Panc1 (cell line): ENCODE measurements around the gene GLIPR1L1. TPM values are rescaled to one million over a fixed set of nuclear protein-coding genes. Genes with fewer than 3 reads are reported as not detected.

Experiments used
- ATAC-seq: fragments of 200-7000 bp; cut with Tn5 transposase; 2 replicates; pipeline ENCODE4 v1.9.1; 2020; ENCODE audit warnings: mild to moderate bottlenecking, moderate library complexity
- BruUV-seq: library from RNA; stranded (reverse); fragments of 400-500 nt; replicated peaks from 2 replicates; lab custom pipeline; 2021; lab: Mats Ljungman, UMichigan
- CTCF ChIA-PET: fragments of 300-600 bp; sonication (Branson Sonifier 250); formaldehyde crosslinking; loops from one replicate; lab custom pipeline; 2022; ENCODE audit warnings: antibody characterized with exemption; lab: Charles Lee
- POLR2A ChIA-PET: fragments of 300-600 bp; sonication (Branson Sonifier 250); formaldehyde crosslinking; loops from one replicate; lab custom pipeline; 2022; ENCODE audit warnings: antibody characterized with exemption; lab: Charles Lee
- DNase-seq: peaks from one replicate; pipeline ENCODE4 v3.0.0-alpha.2; 2010; ENCODE audit warnings: low read depth, low spot score
- H3K27ac ChIP-seq: 2 replicates; pipeline ENCODE4 v1.5.1; 2011; ENCODE audit warnings: mild to moderate bottlenecking, low read length, inconsistent platforms
- H3K27me3 ChIP-seq: fragments of 200-500 bp; sonication (Bioruptor generic); 2 replicates; pipeline ENCODE4 v1.6.0; 2014; ENCODE audit warnings: low read length, inconsistent platforms; ENCODE audit not compliant: control insufficient read depth, insufficient read depth
- H3K36me3 ChIP-seq: fragments of 200-500 bp; sonication (Bioruptor generic); 2 replicates; pipeline ENCODE4 v1.5.1; 2014; ENCODE audit warnings: inconsistent platforms, mild to moderate bottlenecking, low read length, moderate library complexity; ENCODE audit not compliant: control insufficient read depth, insufficient read depth
- H3K4me1 ChIP-seq: 2 replicates; pipeline ENCODE4 v1.5.1; 2011; ENCODE audit warnings: inconsistent platforms, mild to moderate bottlenecking, low read length, moderate library complexity; ENCODE audit not compliant: control insufficient read depth, insufficient read depth
- H3K4me3 ChIP-seq, 2 experiments: 2 replicates each; pipeline ENCODE4 v1.5.1; 2011 to 2012; ENCODE audit warnings: low read depth in 2 of 2, low read length in 2 of 2, mild to moderate bottlenecking in 2 of 2, inconsistent platforms in 1 of 2, moderate library complexity in 1 of 2
- H3K9me3 ChIP-seq: fragments of 200-500 bp; sonication (Bioruptor generic); 2 replicates; pipeline ENCODE4 v1.5.1; 2014; ENCODE audit warnings: low read depth, mild to moderate bottlenecking, inconsistent platforms, low read length, moderate library complexity; ENCODE audit not compliant: control insufficient read depth, insufficient read depth
- CTCF ChIP-seq: fragments of 450-650 bp; IDR thresholded peaks from 2 replicates; pipeline ENCODE4 v1.5.1; 2017; ENCODE audit warnings: mild to moderate bottlenecking
- POLR2AphosphoS5 ChIP-seq: IDR thresholded peaks from 2 replicates; pipeline ENCODE4 v1.6.1; 2012; ENCODE audit warnings: mild to moderate bottlenecking, low read depth, low read length, moderate library complexity
- REST ChIP-seq, 2 experiments: IDR thresholded peaks; 2 replicates each; pipeline ENCODE4 v1.6.1; 2011 to 2012; ENCODE audit warnings: low read depth in 2 of 2, control low read depth in 1 of 2, low read length in 1 of 2, mild to moderate bottlenecking in 1 of 2, moderate library complexity in 1 of 2; ENCODE audit not compliant: insufficient read depth in 1 of 2
- SIN3A ChIP-seq: IDR thresholded peaks from 2 replicates; pipeline ENCODE4 v1.6.1; 2012; ENCODE audit warnings: low read depth, mild to moderate bottlenecking, low read length, moderate library complexity, borderline replicate concordance; ENCODE audit not compliant: insufficient read depth
- TCF7L2 ChIP-seq: IDR thresholded peaks from 2 replicates; pipeline ENCODE4 v1.6.1; 2011; ENCODE audit warnings: mild to moderate bottlenecking, low read depth, low read length, inconsistent platforms
- in situ Hi-C: cut with HindIII; loops from 2 replicates; pipeline ENCODE4 v1.10.0; 2016; ENCODE audit warnings: low sequenced_read_pairs, low pct_unique_long_range_greater_than_20kb
- intact Hi-C: fragments of 100-400 bp; cut with micrococcal nuclease; formaldehyde crosslinking; loops from one replicate; pipeline ENCODE4 v1.10.0; 2022; ENCODE audit not compliant: unreplicated experiment
- total RNA-seq: library from RNA; stranded (reverse); gene quantifications from one replicate; pipeline ENCODE4 v1.2.1, GENCODE V29; 2021; ENCODE audit not compliant: unreplicated experiment

GLIPR1L1 gene
- total RNA-seq, 1 experiment from 2014 or later, result not detected

GRCh38 chr12:75327642-75328041 is 6.8 kb upstream of the GLIPR1L1 start:
- CTCF ChIA-PET, result no interaction called here
- no TSS peak for BruUV-seq
- TF ChIP-seq TCF7L2 (no peak), POLR2AphosphoS5 (no peak), REST (IDR thresholded peaks at IDR 0.05; ENCODE audit: insufficient read depth in 1 of 2, low read depth in 2 of 2, low read length in 1 of 2) (no peak), CTCF (no peak), SIN3A (no peak)
- POLR2A ChIA-PET, result interaction anchor here (0.6 kb wide), 1 partner anchor 27 kb away, joined by 3 read pairs; no protein-coding TSS in a partner anchor
- ATAC-seq (no peak), DNase-seq (no peak)
- Histone ChIP-seq H3K4me1 (peaks cover 9% of the 10 kb centered on the region), H3K27ac (no peak overlapping the region), H3K4me3 (no peak overlapping the region), H3K27me3 (no peaks in the 10 kb centered on the region), H3K9me3 (no peaks in the 10 kb centered on the region), H3K36me3 (no peaks in the 10 kb centered on the region)
- in situ Hi-C loops (no loop called here), intact Hi-C loops (no loop called here)

GRCh38 chr12:75329918-75330826 is 4.3 kb upstream of the GLIPR1L1 start, which contains the start of gene CAPS2:
CAPS2 (minus strand) TSS chr12:75330324; CDS start chr12:75326498, 3,826 bp downstream.
- ChIA-PET POLR2A (interaction anchor here (0.6 to 0.7 kb wide), 4 partner anchors 47 to 438 kb away, joined by 3 to 5 read pairs (median 3); no protein-coding TSS in a partner anchor), CTCF (interaction anchor here (0.6 to 0.7 kb wide), 2 partner anchors 99 to 335 kb away, joined by 3 to 4 read pairs; no protein-coding TSS in a partner anchor)
- ATAC-seq (peak; percentile 94), DNase-seq (peak; percentile 36)
- Histone ChIP-seq H3K9me3 (no peaks in the 10 kb centered on the region), H3K36me3 (no peaks in the 10 kb centered on the region), H3K4me1 (peaks cover 9% of the 10 kb centered on the region), H3K27me3 (no peaks in the 10 kb centered on the region), H3K27ac (peak within 1 kb of the TSS; percentile 85), H3K4me3 (peak within 1 kb of the TSS; percentile 68 to 75)
- BruUV-seq, result no TSS peak
- TF ChIP-seq TCF7L2, result peak; percentile 61; the same call in 1 of the 2 replicates
- TF ChIP-seq POLR2AphosphoS5, result peak; percentile 78; the same call in 1 of the 2 replicates
- no peak for TF ChIP-seq CTCF
- TF ChIP-seq REST (IDR thresholded peaks at IDR 0.05; ENCODE audit: insufficient read depth in 1 of 2, low read depth in 2 of 2, low read length in 1 of 2), result no peak
- TF ChIP-seq SIN3A, result 0 out of 2 replicates have a peak, but pooled peaks have one; percentile 71
- intact Hi-C loops (loop anchor here (10.0 kb wide), 1 partner anchor 155 kb away; the partner anchor contains the start of gene GLIPR1), in situ Hi-C loops (no loop called here)
